ENCODE measurements around the gene PKDCC.
"Not testable (repeated sequence)": the region's sequence is repeated elsewhere in the genome, so short reads cannot be mapped to it uniquely, and the experiment has no call there.

Gene PKDCC

GRCh38 chr2:42030829-42031228 is 17.0 kb upstream of the PKDCC start:
- DNase-seq, result peak in 2 of 14 donors; percentile 16 to 53

GRCh38 chr2:42031281-42032223 is 16.3 kb upstream of the PKDCC start:
- no peak for DNase-seq

GRCh38 chr2:42032224-42032620 is 15.6 kb upstream of the PKDCC start:
- DNase-seq, result no peak

- no peak for DNase-seq
Measured at GRCh38 chr2:42032745-42033144, 15.1 kb upstream of the PKDCC start.

GRCh38 chr2:42034096-42034495 is 13.7 kb upstream of the PKDCC start:
- DNase-seq, result not testable (repeated sequence)

GRCh38 chr2:42035241-42035640 is 12.6 kb upstream of the PKDCC start:
- no peak for DNase-seq

- no peak for DNase-seq
Measured at GRCh38 chr2:42036413-42036812, 11.4 kb upstream of the PKDCC start.

GRCh38 chr2:42036940-42037339 is 10.9 kb upstream of the PKDCC start:
- DNase-seq, result no peak

GRCh38 chr2:42040643-42041278 is 7.1 kb upstream of the PKDCC start:
- no peak for DNase-seq

GRCh38 chr2:42041377-42042127 is 6.3 kb upstream of the PKDCC start:
- no peak for DNase-seq

- DNase-seq, result no peak
Measured at GRCh38 chr2:42042631-42043355, 5.0 kb upstream of the PKDCC start.

- no peak for DNase-seq
Measured at GRCh38 chr2:42043789-42044394, 3.9 kb upstream of the PKDCC start.

GRCh38 chr2:42044939-42045338 is 2.9 kb upstream of the PKDCC start:
- peak in 1 of 14 donors; percentile 12 for DNase-seq

GRCh38 chr2:42045352-42045751 is 2.5 kb upstream of the PKDCC start:
- DNase-seq, result no peak

GRCh38 chr2:42045848-42046748 is 1.7 kb upstream of the PKDCC start:
- DNase-seq, result no peak

- no peak for DNase-seq
Measured at GRCh38 chr2:42046819-42047487, 868 bp upstream of the PKDCC start.

GRCh38 chr2:42048299-42049220 is 739 bp downstream of the PKDCC start:
- peak in 1 of 14 donors; percentile 31 for DNase-seq

- no peak for DNase-seq
Measured at GRCh38 chr2:42049221-42050009, 1.6 kb downstream of the PKDCC start.
